Peyer's patch (tissue), 4 donors: ENCODE measurements around the gene GTF3C5. TPM values are rescaled to one million over a fixed set of nuclear protein-coding genes. Genes with fewer than 3 reads are reported as not detected.
"Not testable (repeated sequence)": the region's sequence is repeated elsewhere in the genome, so short reads cannot be mapped to it uniquely, and the experiment has no call there.

Source experiments
- DNase-seq, 3 donors: peaks; one replicate each; pipeline ENCODE4 v3.0.0-alpha.2; 2017 to 2019
- H3K27ac ChIP-seq, 4 donors: fragments of 200-600 bp; sonication (generic); one replicate each; pipeline ENCODE4 v1.5.1; 2016 to 2019
- H3K27me3 ChIP-seq, 2 donors: fragments of 200-600 bp; sonication (generic); one replicate each; pipeline ENCODE4 v1.5.1; 2019
- H3K36me3 ChIP-seq, 3 donors: fragments of 200-600 bp; sonication (generic); one replicate each; pipeline ENCODE4 v1.5.1; 2016 to 2019
- H3K4me1 ChIP-seq, 4 donors: fragments of 200-600 bp; sonication (generic); one replicate each; pipeline ENCODE4 v1.5.1; 2016 to 2019
- H3K4me3 ChIP-seq, 4 donors: fragments of 200-600 bp; sonication (generic); 1 replicate in 3 of 4; 2 replicates in 1 of 4; pipeline ENCODE4 v1.5.1; 2016 to 2019; ENCODE audit warnings: mild to moderate bottlenecking in 1 of 4
- H3K9me3 ChIP-seq, 4 donors: fragments of 200-600 bp; sonication (generic); one replicate each; pipeline ENCODE4 v1.5.1; 2016 to 2019; ENCODE audit warnings: mild to moderate bottlenecking in 1 of 4
- POLR2A ChIP-seq, 2 donors: fragments of 450-650 bp; IDR thresholded peaks; one replicate each; pipeline ENCODE4 v1.5.1; 2017; ENCODE audit warnings: antibody characterized with exemption in 2 of 2, mild to moderate bottlenecking in 2 of 2, moderate library complexity in 2 of 2
- total RNA-seq, 4 donors: library from RNA; depleted of rRNA; stranded (reverse); fragments of >200 nt; gene quantifications; one replicate each; pipeline ENCODE4 v1.1.0, GENCODE V29; 2016
- TF ChIP-seq, protein P1 (sequence below), 6 experiments: fragments of 450-650 bp in 4 of 6; fragments of 200-600 bp in 2 of 6; sonication (generic) in 1 of 6; IDR thresholded peaks; one replicate each; pipeline ENCODE4 v1.5.1; 2017 to 2019; ENCODE audit warnings: antibody characterized with exemption in 6 of 6, mild to moderate bottlenecking in 3 of 6, moderate library complexity in 1 of 6

Gene GTF3C5
- total RNA-seq, 4 donors from 2014 or later, result 63.7 to 103 (median 73.5) TPM

DNA sequence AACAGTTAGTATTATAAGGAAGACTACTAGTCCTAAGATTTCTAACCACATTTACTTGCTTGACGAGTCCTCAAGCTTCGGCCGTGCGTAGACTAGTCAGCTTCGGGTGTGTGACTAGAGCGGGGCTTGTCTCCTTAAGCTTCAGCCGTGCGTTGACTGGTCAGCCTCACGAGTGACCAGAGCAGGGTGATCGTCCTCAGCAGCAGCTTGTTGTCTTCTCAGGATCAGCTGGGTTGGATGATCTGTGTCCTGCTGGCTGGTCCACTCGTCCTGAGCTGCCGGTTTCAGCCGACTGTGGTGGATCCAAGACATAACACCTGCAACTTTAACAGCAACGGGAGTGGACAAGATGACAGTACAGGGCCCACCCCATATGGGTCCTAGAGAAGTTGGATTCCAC lies 47.7 kb downstream of the GTF3C5 start:
- Histone ChIP-seq H3K27ac (no peak overlapping the region), H3K27me3 (no peaks in the 10 kb centered on the region), H3K36me3 (no peaks in the 10 kb centered on the region), H3K4me3 (no peak overlapping the region), H3K4me1 (peaks cover 0 to 5% (median 0%) of the 10 kb centered on the region in 4 donors), H3K9me3 (no peaks in the 10 kb centered on the region)
- no peak for DNase-seq
- TF ChIP-seq, protein P1, sequence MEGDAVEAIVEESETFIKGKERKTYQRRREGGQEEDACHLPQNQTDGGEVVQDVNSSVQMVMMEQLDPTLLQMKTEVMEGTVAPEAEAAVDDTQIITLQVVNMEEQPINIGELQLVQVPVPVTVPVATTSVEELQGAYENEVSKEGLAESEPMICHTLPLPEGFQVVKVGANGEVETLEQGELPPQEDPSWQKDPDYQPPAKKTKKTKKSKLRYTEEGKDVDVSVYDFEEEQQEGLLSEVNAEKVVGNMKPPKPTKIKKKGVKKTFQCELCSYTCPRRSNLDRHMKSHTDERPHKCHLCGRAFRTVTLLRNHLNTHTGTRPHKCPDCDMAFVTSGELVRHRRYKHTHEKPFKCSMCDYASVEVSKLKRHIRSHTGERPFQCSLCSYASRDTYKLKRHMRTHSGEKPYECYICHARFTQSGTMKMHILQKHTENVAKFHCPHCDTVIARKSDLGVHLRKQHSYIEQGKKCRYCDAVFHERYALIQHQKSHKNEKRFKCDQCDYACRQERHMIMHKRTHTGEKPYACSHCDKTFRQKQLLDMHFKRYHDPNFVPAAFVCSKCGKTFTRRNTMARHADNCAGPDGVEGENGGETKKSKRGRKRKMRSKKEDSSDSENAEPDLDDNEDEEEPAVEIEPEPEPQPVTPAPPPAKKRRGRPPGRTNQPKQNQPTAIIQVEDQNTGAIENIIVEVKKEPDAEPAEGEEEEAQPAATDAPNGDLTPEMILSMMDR (IDR thresholded peaks at IDR 0.05), result no peak
- TF ChIP-seq POLR2A (IDR thresholded peaks at IDR 0.05), result no peak

DNA sequence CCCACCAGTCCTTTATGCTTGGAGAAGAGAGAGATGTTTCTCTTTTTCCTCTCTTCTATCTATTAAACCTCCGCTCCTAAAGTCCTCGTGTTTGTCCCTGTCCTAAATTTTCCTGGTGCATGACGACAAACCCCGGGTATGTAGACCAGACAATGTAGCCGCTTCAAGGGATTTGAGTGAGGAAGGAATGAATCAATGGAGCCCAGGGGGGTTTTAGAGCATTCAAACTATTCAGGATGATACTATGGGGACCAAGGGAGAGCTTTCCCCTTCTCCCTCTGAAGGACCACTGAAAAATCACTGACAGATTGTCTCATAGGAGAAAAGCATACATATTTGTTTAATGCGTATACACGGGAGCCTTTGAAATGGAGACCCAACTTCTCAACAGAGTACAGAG lies 49.4 kb downstream of the GTF3C5 start:
- Histone ChIP-seq H3K27ac (no peak overlapping the region), H3K36me3 (no peaks in the 10 kb centered on the region), H3K9me3 (no peaks in the 10 kb centered on the region), H3K27me3 (no peaks in the 10 kb centered on the region), H3K4me3 (no peak overlapping the region), H3K4me1 (peaks cover 0 to 5% (median 0%) of the 10 kb centered on the region in 4 donors)
- TF ChIP-seq, protein P1 (IDR thresholded peaks at IDR 0.05), result no peak
- TF ChIP-seq POLR2A (IDR thresholded peaks at IDR 0.05), result no peak
- DNase-seq, result no peak

DNA sequence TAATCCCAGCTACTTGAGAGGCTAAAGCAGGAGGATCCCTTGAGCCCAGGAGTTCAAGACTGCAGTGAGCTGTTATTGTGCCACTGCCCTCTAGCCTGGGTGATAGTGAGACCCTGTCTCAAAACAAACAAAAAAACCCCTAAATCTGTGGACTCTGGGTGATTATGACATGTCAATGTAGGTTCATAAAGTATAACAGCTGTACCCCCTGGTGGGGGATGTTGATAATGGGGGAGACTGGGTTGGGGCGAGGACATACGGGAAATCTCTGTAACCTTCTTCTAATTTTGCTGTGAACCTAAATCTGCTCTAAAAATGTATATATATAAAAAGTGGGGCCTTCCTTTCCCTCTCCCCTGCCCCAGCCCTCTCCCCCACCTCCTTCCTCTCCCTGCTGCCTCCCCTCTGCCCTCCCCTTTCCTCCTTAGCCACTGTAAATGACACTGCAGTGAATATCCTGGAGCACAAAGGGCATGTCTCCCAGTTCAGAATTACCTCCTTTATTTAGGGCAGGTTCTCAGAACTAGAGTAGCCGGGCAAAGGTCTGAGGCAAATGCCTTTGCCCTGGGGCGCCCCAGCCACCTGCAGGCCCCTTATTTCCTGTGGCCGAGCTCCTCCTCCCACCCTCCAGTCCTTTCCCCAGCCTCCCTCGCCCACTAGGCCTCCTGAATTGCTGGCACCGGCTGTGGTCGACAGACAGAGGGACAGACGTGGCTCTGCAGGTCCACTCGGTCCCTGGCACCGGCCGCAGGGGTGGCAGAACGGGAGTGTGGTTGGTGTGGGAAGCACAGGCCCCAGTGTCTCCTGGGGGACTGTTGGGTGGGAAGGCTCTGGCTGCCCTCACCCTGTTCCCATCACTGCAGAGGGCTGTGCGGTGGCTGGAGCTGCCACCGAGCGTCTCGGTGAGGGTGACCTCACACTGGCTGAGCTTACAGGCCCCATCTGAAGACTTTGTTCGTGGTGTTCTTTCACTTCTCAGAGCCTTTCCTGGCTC lies 50.3 kb downstream of the GTF3C5 start:
- H3K4me3 ChIP-seq, result not testable (repeated sequence)
- peak in 2 of 3 donors; percentile 54 to 56 for DNase-seq

DNA sequence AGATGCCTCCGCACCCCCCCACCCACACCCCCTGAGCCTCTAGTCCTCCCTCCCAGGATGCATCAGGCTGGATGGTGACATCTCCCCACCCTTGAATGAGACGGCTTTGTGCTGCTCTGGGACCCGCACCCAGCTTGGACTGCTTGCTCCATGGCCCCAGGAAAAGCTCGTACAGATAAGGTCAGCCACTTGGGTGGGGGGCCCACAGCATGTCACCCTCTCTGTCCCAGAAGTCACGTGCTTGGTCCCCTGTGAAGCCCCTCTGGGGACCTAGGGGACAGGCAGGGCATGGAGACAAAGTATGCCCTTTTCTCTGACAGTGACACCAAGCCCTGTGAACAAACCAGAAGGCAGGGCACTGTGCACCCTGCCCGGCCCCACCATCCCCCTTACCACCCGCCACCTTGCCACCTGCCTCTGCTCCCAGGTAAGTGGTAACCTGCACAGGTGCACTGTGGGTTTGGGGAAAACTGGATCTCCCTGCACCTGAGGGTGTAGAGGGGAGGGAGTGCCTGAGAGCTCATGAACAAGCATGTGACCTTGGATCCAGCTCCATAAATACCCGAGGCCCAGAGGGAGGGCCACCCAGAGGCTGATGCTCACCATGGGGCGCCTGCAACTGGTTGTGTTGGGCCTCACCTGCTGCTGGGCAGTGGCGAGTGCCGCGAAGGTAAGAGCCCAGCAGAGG lies 51.3 kb downstream of the GTF3C5 start:
- H3K27me3 ChIP-seq, H3K9me3 ChIP-seq, H3K4me1 ChIP-seq, H3K4me3 ChIP-seq, H3K36me3 ChIP-seq: not testable (repeated sequence)
- peak overlapping the region in 3 of 4 donors; percentile 67 to 85 (median 78) for H3K27ac ChIP-seq
- DNase-seq, result peak in 2 of 3 donors; percentile 51 to 66

More for the DNA sequence above, 50.3 kb downstream of the GTF3C5 start:
- TF ChIP-seq POLR2A (IDR thresholded peaks at IDR 0.05), result peak in 1 of 2 donors; percentile 63
- not testable (repeated sequence) for H3K27me3 ChIP-seq, H3K4me1 ChIP-seq, H3K9me3 ChIP-seq, H3K36me3 ChIP-seq
- peak overlapping the region in 3 of 4 donors; percentile 67 to 85 (median 78) for H3K27ac ChIP-seq

DNA sequence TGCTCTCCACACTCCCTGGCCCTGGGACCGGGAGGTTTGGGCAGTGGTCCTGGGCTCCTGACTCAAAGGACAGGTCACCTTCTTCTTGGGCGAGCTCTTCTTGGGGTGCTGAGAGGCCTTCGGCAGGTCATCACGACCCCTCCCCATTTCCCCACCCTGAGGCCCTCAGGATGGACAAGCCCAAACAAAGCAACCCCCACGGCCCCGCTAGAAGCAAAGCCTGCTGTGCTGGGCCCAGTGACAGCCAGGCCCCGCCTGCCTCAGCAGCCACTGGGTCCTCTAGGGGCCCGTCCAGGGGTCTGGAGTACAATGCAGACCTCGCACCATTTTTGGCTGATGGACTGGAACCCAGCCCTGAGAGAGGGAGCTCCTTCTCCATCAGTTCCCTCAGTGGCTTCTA lies 52.9 kb downstream of the GTF3C5 start:
- H3K27ac ChIP-seq, H3K36me3 ChIP-seq, DNase-seq: not testable (repeated sequence)

DNA sequence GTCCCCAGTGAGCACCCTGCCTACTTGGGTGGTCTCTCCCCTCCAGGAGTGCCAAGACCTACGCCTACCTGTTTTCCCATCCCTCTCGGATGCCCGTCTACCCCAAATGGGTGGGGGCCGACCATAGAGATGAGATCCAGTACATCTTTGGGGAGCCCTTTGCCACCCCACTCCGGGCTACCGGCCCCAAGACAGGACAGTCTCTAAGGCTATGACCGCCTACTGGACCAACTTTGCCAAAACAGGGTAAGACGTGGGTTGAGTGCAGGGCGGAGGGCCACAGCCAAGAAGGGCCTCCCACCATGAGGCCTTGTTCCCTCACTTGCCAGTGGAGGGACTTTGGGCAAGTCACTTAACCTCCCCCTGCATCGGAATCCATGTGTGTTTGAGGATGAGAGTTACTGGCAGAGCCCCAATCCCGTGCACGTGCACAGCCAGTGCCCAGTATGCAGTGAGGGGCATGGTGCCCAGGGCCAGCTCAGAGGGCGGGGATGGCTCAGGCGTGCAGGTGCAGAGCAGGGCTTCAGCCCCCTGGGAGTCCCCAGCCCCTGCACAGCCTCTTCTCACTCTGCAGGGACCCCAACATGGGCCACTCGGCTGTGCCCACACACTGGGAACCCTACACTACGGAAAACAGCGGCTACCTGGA lies 55.5 kb downstream of the GTF3C5 start:
- H3K36me3 ChIP-seq, H3K27me3 ChIP-seq, DNase-seq, H3K9me3 ChIP-seq, H3K4me1 ChIP-seq, H3K27ac ChIP-seq, H3K4me3 ChIP-seq: not testable (repeated sequence)

More for the DNA sequence above, 52.9 kb downstream of the GTF3C5 start:
- not testable (repeated sequence) for H3K4me1 ChIP-seq, H3K9me3 ChIP-seq, H3K4me3 ChIP-seq, H3K27me3 ChIP-seq

DNA sequence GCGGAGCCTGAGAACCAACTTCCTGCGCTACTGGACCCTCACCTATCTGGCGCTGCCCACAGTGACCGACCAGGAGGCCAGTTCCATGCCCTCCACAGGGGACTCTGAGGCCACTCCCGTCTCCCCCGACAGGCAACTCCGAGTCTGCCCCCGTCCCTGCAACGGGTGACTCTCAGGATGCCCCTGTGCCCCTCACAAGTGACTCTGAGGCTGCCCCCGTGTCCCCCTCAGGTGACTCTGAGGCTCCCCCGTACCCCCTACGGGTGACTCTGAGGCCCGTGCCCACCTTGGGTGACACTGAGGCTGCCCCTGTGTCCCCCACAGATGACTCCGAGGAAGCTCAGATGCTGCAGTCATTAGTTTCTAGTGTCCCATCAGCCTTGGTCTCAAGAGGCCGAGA lies 56.1 kb downstream of the GTF3C5 start:
- TF ChIP-seq, protein P1 (IDR thresholded peaks at IDR 0.05), result no peak
- no peak for TF ChIP-seq POLR2A (IDR thresholded peaks at IDR 0.05)
- no peak for DNase-seq
- Histone ChIP-seq H3K4me3 (no peak overlapping the region), H3K9me3 (no peaks in the 10 kb centered on the region), H3K4me1 (no peaks in the 10 kb centered on the region), H3K36me3 (no peaks in the 10 kb centered on the region), H3K27ac (no peak overlapping the region), H3K27me3 (no peaks in the 10 kb centered on the region)
